ENCODE data around the gene MCOLN2.

The MCOLN2 gene

GRCh38 chr1:84939761-84940160 lies 57.2 kb downstream of the MCOLN2 start (continued):
- no peak for TF ChIP-seq ZFP41 (tag by site-specific recombination; IDR thresholded peaks at IDR 0.05; ENCODE audit: borderline replicate concordance)
- TF ChIP-seq GLI4 (tag by site-specific recombination; IDR thresholded peaks at IDR 0.05): no peak
- TF ChIP-seq SETDB1 (IDR thresholded peaks at IDR 0.05; ENCODE audit: insufficient read length, low read length): no peak
- no peak for TF ChIP-seq ZNF555 (tag by site-specific recombination; conservative IDR thresholded peaks at IDR 0.05)
- no peak for TF ChIP-seq ZNF785 (tag by site-specific recombination; IDR thresholded peaks at IDR 0.05)
- no peak for TF ChIP-seq ZNF473 (tag by site-specific recombination; IDR thresholded peaks at IDR 0.05)
- no peak for TF ChIP-seq ZNF292 (tag by site-specific recombination; IDR thresholded peaks at IDR 0.05; ENCODE audit: borderline replicate concordance, low read depth)
- no peak for TF ChIP-seq BCL11A (tag by site-specific recombination; IDR thresholded peaks at IDR 0.05; ENCODE audit: low read depth)

GRCh38 chr1:84939151-84939550 lies 57.8 kb downstream of the MCOLN2 start:
- H3K4me1 ChIP-seq (ENCODE audit: control insufficient read depth, insufficient read depth, low read length): no peaks in the 10 kb centered on the region
- no peak overlapping the region for H3K27ac ChIP-seq (ENCODE audit: extremely low read depth, low read depth, low read length)
- CTCF ChIA-PET: interaction anchor here (1.6 kb wide), 1 partner anchor 320 kb away, joined by 6 read pairs; the partner anchor contains the start of gene C1orf52
- no peaks in the 10 kb centered on the region for H3K9me3 ChIP-seq (ENCODE audit: control insufficient read depth, insufficient read depth, low read depth, low read length)
- TF ChIP-seq ZBTB6 (tag by site-specific recombination; IDR thresholded peaks at IDR 0.05) (no peak), ZNF24 (tag by site-specific recombination; IDR thresholded peaks at IDR 0.05) (no peak), ZNF654 (tag by site-specific recombination; IDR thresholded peaks at IDR 0.05; ENCODE audit: low read depth) (no peak), ZNF2 (tag by site-specific recombination; IDR thresholded peaks at IDR 0.05) (no peak), ZNF426 (tag by site-specific recombination; IDR thresholded peaks at IDR 0.05) (no peak), OVOL3 (tag by site-specific recombination; IDR thresholded peaks at IDR 0.05) (no peak), ZNF585B (tag by site-specific recombination; IDR thresholded peaks at IDR 0.05) (no peak), ZNF571 (tag by site-specific recombination; IDR thresholded peaks at IDR 0.05) (no peak), SP2 (tag by site-specific recombination; IDR thresholded peaks at IDR 0.05) (no peak), ZNF211 (tag by site-specific recombination; IDR thresholded peaks at IDR 0.05; ENCODE audit: low read depth) (no peak), ZNF366 (tag by site-specific recombination; conservative IDR thresholded peaks at IDR 0.05) (no peak)
- TF ChIP-seq, protein P1, sequence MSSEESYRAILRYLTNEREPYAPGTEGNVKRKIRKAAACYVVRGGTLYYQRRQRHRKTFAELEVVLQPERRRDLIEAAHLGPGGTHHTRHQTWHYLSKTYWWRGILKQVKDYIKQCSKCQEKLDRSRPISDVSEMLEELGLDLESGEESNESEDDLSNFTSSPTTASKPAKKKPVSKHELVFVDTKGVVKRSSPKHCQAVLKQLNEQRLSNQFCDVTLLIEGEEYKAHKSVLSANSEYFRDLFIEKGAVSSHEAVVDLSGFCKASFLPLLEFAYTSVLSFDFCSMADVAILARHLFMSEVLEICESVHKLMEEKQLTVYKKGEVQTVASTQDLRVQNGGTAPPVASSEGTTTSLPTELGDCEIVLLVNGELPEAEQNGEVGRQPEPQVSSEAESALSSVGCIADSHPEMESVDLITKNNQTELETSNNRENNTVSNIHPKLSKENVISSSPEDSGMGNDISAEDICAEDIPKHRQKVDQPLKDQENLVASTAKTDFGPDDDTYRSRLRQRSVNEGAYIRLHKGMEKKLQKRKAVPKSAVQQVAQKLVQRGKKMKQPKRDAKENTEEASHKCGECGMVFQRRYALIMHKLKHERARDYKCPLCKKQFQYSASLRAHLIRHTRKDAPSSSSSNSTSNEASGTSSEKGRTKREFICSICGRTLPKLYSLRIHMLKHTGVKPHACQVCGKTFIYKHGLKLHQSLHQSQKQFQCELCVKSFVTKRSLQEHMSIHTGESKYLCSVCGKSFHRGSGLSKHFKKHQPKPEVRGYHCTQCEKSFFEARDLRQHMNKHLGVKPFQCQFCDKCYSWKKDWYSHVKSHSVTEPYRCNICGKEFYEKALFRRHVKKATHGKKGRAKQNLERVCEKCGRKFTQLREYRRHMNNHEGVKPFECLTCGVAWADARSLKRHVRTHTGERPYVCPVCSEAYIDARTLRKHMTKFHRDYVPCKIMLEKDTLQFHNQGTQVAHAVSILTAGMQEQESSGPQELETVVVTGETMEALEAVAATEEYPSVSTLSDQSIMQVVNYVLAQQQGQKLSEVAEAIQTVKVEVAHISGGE (tag by site-specific recombination; conservative IDR thresholded peaks at IDR 0.05; ENCODE audit: low read depth): no peak
- TF ChIP-seq, protein P2, sequence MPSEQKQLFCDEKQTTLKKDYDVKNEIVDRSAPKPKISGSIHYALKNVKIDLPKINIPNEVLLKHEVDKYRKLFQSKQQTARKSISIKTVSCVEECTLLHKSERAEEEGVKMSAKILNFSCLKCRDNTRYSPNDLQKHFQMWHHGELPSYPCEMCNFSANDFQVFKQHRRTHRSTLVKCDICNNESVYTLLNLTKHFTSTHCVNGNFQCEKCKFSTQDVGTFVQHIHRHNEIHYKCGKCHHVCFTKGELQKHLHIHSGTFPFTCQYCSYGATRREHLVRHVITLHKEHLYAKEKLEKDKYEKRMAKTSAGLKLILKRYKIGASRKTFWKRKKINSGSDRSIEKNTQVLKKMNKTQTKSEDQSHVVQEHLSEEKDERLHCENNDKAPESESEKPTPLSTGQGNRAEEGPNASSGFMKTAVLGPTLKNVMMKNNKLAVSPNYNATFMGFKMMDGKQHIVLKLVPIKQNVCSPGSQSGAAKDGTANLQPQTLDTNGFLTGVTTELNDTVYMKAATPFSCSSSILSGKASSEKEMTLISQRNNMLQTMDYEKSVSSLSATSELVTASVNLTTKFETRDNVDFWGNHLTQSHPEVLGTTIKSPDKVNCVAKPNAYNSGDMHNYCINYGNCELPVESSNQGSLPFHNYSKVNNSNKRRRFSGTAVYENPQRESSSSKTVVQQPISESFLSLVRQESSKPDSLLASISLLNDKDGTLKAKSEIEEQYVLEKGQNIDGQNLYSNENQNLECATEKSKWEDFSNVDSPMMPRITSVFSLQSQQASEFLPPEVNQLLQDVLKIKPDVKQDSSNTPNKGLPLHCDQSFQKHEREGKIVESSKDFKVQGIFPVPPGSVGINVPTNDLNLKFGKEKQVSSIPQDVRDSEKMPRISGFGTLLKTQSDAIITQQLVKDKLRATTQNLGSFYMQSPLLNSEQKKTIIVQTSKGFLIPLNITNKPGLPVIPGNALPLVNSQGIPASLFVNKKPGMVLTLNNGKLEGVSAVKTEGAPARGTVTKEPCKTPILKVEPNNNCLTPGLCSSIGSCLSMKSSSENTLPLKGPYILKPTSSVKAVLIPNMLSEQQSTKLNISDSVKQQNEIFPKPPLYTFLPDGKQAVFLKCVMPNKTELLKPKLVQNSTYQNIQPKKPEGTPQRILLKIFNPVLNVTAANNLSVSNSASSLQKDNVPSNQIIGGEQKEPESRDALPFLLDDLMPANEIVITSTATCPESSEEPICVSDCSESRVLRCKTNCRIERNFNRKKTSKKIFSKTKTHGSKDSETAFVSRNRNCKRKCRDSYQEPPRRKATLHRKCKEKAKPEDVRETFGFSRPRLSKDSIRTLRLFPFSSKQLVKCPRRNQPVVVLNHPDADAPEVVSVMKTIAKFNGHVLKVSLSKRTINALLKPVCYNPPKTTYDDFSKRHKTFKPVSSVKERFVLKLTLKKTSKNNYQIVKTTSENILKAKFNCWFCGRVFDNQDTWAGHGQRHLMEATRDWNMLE (tag by site-specific recombination; conservative IDR thresholded peaks at IDR 0.05; ENCODE audit: low read depth): no peak
- POLR2A ChIA-PET: no interaction called here
- no peak overlapping the region for H3K4me3 ChIP-seq (ENCODE audit: low read depth, low read length)
- peaks cover 0 to 3% of the 10 kb centered on the region in 2 experiments; a peak in 1 of 3 replicates for H3K36me3 ChIP-seq (ENCODE audit: control insufficient read depth in 2 of 2, insufficient read depth in 1 of 2, low read length in 2 of 2)

All from HEK293 (cell line).